HepG2 (cell line): ENCODE measurements around the gene RSPRY1. TPM values are rescaled to one million over a fixed set of nuclear protein-coding genes. Genes with fewer than 3 reads are reported as not detected.

Source experiments
- CREM ChIP-seq, 2 experiments: sonication (generic) in 1 of 2; formaldehyde crosslinking in 1 of 2; IDR thresholded peaks; 2 replicates each; pipeline versions ENCODE4 v1.4.0 to v1.6.1; 2016 to 2020; ENCODE audit warnings: antibody characterized with exemption in 1 of 2, mild to moderate bottlenecking in 1 of 2, missing genetic modification reagents in 1 of 2
- FOSL1 ChIP-seq: sonication (generic); formaldehyde crosslinking; IDR thresholded peaks from 2 replicates; pipeline ENCODE4 v1.9.0; 2021; ENCODE audit warnings: missing genetic modification reagents, borderline replicate concordance
- HMG20A ChIP-seq: IDR thresholded peaks from 2 replicates; pipeline ENCODE4 v1.6.1; 2016; ENCODE audit warnings: borderline replicate concordance
- HOXA3 ChIP-seq: sonication (generic); formaldehyde crosslinking; IDR thresholded peaks from 2 replicates; pipeline ENCODE4 v1.5.0; 2020; ENCODE audit warnings: missing genetic modification reagents
- JUND ChIP-seq: sonication (generic); formaldehyde crosslinking; IDR thresholded peaks from 2 replicates; pipeline ENCODE4 v1.8.0; 2022; ENCODE audit warnings: mild to moderate bottlenecking, missing genetic modification reagents
- KLF16 ChIP-seq, 2 experiments: sonication (generic) in 1 of 2; formaldehyde crosslinking in 1 of 2; IDR thresholded peaks; 2 replicates each; pipeline versions ENCODE4 v1.6.1 to v1.8.0; 2016 to 2023; ENCODE audit warnings: missing genetic modification reagents in 2 of 2, missing compliant biosample characterization in 1 of 2
- KMT2B ChIP-seq: IDR thresholded peaks from 2 replicates; pipeline ENCODE4 v1.6.1; 2016; ENCODE audit warnings: missing genetic modification reagents, missing compliant biosample characterization
- MTA3 ChIP-seq: sonication (generic); formaldehyde crosslinking; IDR thresholded peaks from 2 replicates; pipeline ENCODE4 v1.4.0; 2020; ENCODE audit warnings: missing genetic modification reagents
- MTF1 ChIP-seq: sonication (generic); formaldehyde crosslinking; IDR thresholded peaks from 2 replicates; pipeline ENCODE4 v1.5.0; 2020; ENCODE audit warnings: missing genetic modification reagents
- PTBP1 ChIP-seq: fragments of 200-400 bp; formaldehyde crosslinking; IDR thresholded peaks from 2 replicates; pipeline ENCODE4 v1.6.1; 2018; ENCODE audit warnings: low read length, low read depth; ENCODE audit not compliant: poor library complexity, severe bottlenecking
- RARA ChIP-seq: IDR thresholded peaks from 2 replicates; pipeline ENCODE4 v1.6.1; 2016; ENCODE audit warnings: missing genetic modification reagents, missing compliant biosample characterization
- ZC3H4 ChIP-seq: sonication (generic); formaldehyde crosslinking; IDR thresholded peaks from 2 replicates; pipeline ENCODE4 v1.4.0; 2020; ENCODE audit warnings: missing genetic modification reagents, borderline replicate concordance
- ZFX ChIP-seq: sonication (generic); formaldehyde crosslinking; IDR thresholded peaks from 2 replicates; pipeline ENCODE4 v1.4.0; 2020; ENCODE audit warnings: mild to moderate bottlenecking, low read depth, missing genetic modification reagents, moderate library complexity
- ZNF557 ChIP-seq: sonication (generic); formaldehyde crosslinking; IDR thresholded peaks from 2 replicates; pipeline ENCODE4 v1.4.0; 2020; ENCODE audit warnings: missing genetic modification reagents
- ZNF644 ChIP-seq: IDR thresholded peaks from 2 replicates; pipeline ENCODE4 v1.6.1; 2016; ENCODE audit warnings: low read depth
- ZNF660 ChIP-seq: sonication (generic); formaldehyde crosslinking; IDR thresholded peaks from 2 replicates; pipeline ENCODE4 v1.5.1; 2020; ENCODE audit warnings: mild to moderate bottlenecking, low read depth, missing genetic modification reagents, borderline replicate concordance
- ZNF709 ChIP-seq: sonication (generic); formaldehyde crosslinking; IDR thresholded peaks from 2 replicates; pipeline ENCODE4 v1.5.0; 2020; ENCODE audit warnings: mild to moderate bottlenecking, missing genetic modification reagents
- ZNF780A ChIP-seq: sonication (generic); formaldehyde crosslinking; IDR thresholded peaks from 2 replicates; pipeline ENCODE4 v1.8.0; 2022; ENCODE audit warnings: mild to moderate bottlenecking, missing genetic modification reagents, moderate library complexity
- ZSCAN29 ChIP-seq: sonication (generic); formaldehyde crosslinking; conservative IDR thresholded peaks from 2 replicates; pipeline ENCODE4 v1.4.0; 2020; ENCODE audit warnings: mild to moderate bottlenecking, missing genetic modification reagents
- polyA plus RNA-seq, 8 experiments: library from polyadenylated mRNA; depleted of rRNA in 3 of 8; stranded (reverse) in 7 of 8; unstranded in 1 of 8; fragments of >200 nt; fragmentation: Illumina TruSeq in 4 of 8; extraction: Trizol in 4 of 8; gene quantifications; 2 replicates each; pipeline versions ENCODE4 v1.2.1 to v1.2.3, GENCODE V29; 2011 to 2016; ENCODE audit warnings: low read depth in 4 of 8, missing spikeins in 1 of 8, mixed read lengths in 1 of 8; ENCODE audit not compliant: insufficient read depth in 1 of 8
- total RNA-seq, 5 experiments: library from RNA; depleted of rRNA; stranded (reverse); fragments of >200 nt; fragmentation: Illumina TruSeq; extraction: Trizol; gene quantifications; 2 replicates each; pipeline ENCODE4 v1.2.3, GENCODE V29; 2016; ENCODE audit warnings: low read depth in 1 of 5
- TF ChIP-seq, protein P1 (sequence below): sonication (generic); formaldehyde crosslinking; IDR thresholded peaks from 2 replicates; pipeline ENCODE4 v1.4.0; 2020; ENCODE audit warnings: missing genetic modification reagents
- TF ChIP-seq, protein P2 (sequence below): sonication (generic); formaldehyde crosslinking; IDR thresholded peaks from 2 replicates; pipeline ENCODE4 v1.4.0; 2020; ENCODE audit warnings: mild to moderate bottlenecking, missing genetic modification reagents
- TF ChIP-seq, protein P3 (sequence below): IDR thresholded peaks from 2 replicates; pipeline ENCODE4 v1.6.1; 2016; ENCODE audit warnings: missing biosample characterization, missing genetic modification reagents, low read depth
- TF ChIP-seq, protein P4 (sequence below): sonication (generic); formaldehyde crosslinking; IDR thresholded peaks from 2 replicates; pipeline ENCODE4 v1.4.0; 2020; ENCODE audit warnings: missing genetic modification reagents
- TF ChIP-seq, protein P5 (sequence below): sonication (generic); formaldehyde crosslinking; IDR thresholded peaks from 2 replicates; pipeline ENCODE4 v1.4.0; 2020; ENCODE audit warnings: missing genetic modification reagents

RSPRY1 gene
- total and polyA plus RNA-seq, 2 of the 13 experiments (the other 11 are each of a cell fraction or from before 2014, with no cell fraction given), result 53.4 to 61.0 TPM

DNA sequence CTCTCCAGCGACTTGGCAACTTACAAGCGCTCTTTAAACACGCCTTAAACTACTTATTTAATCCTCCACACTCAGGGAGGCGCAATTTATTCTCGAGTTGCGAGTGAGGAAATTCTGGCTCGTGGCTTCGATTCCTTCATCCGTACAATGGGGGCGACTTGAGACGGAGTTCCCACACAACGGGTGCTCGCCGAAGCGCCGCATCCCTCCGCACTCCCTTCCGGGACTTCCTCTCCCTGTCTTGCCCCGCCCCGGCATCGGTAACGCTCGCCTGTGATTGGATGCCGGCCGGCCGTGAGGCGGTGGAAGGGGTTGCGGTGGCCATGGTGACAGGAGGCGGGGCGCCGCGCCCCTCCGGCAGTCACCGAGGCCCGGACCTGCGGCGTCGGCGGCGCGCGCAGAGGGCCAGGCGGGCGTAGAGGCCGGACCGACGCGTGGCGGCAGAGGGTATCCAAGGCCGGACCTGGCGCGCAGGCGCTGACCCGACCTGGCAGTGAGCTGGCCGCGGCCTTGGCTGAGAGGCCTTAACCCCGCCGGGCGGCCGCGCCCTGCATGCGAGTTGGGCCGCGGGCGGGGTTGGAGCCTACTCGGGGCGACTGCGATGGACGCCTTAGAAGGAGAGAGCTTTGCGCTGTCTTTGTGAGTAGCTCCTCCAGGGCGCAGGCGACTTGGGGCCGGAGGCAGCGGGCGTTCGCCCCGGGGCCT lies 58.8 kb downstream of the RSPRY1 start, which contains the start of gene ARL2BP (continued):
- TF ChIP-seq, protein P1, sequence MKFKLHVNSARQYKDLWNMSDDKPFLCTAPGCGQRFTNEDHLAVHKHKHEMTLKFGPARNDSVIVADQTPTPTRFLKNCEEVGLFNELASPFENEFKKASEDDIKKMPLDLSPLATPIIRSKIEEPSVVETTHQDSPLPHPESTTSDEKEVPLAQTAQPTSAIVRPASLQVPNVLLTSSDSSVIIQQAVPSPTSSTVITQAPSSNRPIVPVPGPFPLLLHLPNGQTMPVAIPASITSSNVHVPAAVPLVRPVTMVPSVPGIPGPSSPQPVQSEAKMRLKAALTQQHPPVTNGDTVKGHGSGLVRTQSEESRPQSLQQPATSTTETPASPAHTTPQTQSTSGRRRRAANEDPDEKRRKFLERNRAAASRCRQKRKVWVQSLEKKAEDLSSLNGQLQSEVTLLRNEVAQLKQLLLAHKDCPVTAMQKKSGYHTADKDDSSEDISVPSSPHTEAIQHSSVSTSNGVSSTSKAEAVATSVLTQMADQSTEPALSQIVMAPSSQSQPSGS (CRISPR knock-in tag), result 0 out of 2 replicates have a peak, but pooled peaks have one; percentile 44
- peak; percentile 54; the same call in 1 of the 2 replicates for TF ChIP-seq FOSL1 (CRISPR knock-in tag)
- TF ChIP-seq ZNF780A, result no peak
- TF ChIP-seq PTBP1, result no peak
- TF ChIP-seq HOXA3 (CRISPR knock-in tag), result peak; percentile 93
- TF ChIP-seq MTF1 (CRISPR knock-in tag), result no peak
- TF ChIP-seq ZC3H4, result no peak
- TF ChIP-seq CREM (IDR thresholded peaks at IDR 0.05), result no peak
- no peak for TF ChIP-seq CREM (CRISPR knock-in tag; IDR thresholded peaks at IDR 0.05)
- no peak for TF ChIP-seq MTA3 (CRISPR knock-in tag)
- TF ChIP-seq ZFX (CRISPR knock-in tag), result peak; percentile 100
- TF ChIP-seq RARA (CRISPR knock-in tag), result peak; percentile 61
- no peak for TF ChIP-seq ZNF660
- peak; percentile 50 for TF ChIP-seq KMT2B (CRISPR knock-in tag)
- TF ChIP-seq, protein P2, sequence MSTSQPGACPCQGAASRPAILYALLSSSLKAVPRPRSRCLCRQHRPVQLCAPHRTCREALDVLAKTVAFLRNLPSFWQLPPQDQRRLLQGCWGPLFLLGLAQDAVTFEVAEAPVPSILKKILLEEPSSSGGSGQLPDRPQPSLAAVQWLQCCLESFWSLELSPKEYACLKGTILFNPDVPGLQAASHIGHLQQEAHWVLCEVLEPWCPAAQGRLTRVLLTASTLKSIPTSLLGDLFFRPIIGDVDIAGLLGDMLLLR, result peak; percentile 55
- TF ChIP-seq, protein P3, sequence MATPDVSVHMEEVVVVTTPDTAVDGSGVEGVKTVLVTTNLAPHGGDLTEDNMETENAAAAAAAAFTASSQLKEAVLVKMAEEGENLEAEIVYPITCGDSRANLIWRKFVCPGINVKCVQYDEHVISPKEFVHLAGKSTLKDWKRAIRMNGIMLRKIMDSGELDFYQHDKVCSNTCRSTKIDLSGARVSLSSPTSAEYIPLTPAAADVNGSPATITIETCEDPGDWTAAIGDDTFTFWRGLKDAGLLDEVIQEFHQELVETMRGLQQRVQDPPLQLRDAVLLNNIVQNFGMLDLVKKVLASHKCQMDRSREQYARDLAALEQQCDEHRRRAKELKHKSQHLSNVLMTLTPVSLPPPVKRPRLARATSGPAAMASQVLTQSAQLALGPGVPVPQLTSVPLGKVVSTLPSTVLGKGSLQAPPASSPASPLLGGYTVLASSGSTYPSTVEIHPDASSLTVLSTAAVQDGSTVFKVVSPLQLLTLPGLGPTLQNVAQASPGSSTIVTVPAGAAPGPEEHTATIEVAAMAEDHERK (CRISPR knock-in tag), result peak; percentile 38; the same call in 1 of the 2 replicates
- TF ChIP-seq KLF16 (CRISPR knock-in tag; IDR thresholded peaks at IDR 0.05), result peak in 1 of 2 experiments; percentile 75; a peak in 1 of 4 replicates
- TF ChIP-seq, protein P4, sequence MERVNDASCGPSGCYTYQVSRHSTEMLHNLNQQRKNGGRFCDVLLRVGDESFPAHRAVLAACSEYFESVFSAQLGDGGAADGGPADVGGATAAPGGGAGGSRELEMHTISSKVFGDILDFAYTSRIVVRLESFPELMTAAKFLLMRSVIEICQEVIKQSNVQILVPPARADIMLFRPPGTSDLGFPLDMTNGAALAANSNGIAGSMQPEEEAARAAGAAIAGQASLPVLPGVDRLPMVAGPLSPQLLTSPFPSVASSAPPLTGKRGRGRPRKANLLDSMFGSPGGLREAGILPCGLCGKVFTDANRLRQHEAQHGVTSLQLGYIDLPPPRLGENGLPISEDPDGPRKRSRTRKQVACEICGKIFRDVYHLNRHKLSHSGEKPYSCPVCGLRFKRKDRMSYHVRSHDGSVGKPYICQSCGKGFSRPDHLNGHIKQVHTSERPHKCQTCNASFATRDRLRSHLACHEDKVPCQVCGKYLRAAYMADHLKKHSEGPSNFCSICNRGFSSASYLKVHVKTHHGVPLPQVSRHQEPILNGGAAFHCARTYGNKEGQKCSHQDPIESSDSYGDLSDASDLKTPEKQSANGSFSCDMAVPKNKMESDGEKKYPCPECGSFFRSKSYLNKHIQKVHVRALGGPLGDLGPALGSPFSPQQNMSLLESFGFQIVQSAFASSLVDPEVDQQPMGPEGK, result no peak
- peak; percentile 42; the same call in 1 of the 2 replicates for TF ChIP-seq JUND (CRISPR knock-in tag)
- TF ChIP-seq, protein P5, sequence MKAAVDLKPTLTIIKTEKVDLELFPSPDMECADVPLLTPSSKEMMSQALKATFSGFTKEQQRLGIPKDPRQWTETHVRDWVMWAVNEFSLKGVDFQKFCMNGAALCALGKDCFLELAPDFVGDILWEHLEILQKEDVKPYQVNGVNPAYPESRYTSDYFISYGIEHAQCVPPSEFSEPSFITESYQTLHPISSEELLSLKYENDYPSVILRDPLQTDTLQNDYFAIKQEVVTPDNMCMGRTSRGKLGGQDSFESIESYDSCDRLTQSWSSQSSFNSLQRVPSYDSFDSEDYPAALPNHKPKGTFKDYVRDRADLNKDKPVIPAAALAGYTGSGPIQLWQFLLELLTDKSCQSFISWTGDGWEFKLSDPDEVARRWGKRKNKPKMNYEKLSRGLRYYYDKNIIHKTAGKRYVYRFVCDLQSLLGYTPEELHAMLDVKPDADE, result no peak
- TF ChIP-seq ZNF557 (CRISPR knock-in tag), result no peak
- no peak; the same call in 1 of the 2 replicates for TF ChIP-seq ZNF709 (CRISPR knock-in tag)
- peak; percentile 58; the same call in 1 of the 2 replicates for TF ChIP-seq ZSCAN29 (CRISPR knock-in tag)
- TF ChIP-seq HMG20A (CRISPR knock-in tag), result peak; percentile 44; the same call in 1 of the 2 replicates
- no peak for TF ChIP-seq ZNF644 (CRISPR knock-in tag)
